HG02763 (cell line): ENCODE measurements around the gene OSGIN1.

Source experiments
- ATAC-seq: cut with Tn5 transposase; IDR thresholded peaks from one replicate; pipeline ENCODE4 v1.9.1; 2021; ENCODE audit warnings: mild to moderate bottlenecking, moderate library complexity; ENCODE audit not compliant: unreplicated experiment

Gene OSGIN1

DNA sequence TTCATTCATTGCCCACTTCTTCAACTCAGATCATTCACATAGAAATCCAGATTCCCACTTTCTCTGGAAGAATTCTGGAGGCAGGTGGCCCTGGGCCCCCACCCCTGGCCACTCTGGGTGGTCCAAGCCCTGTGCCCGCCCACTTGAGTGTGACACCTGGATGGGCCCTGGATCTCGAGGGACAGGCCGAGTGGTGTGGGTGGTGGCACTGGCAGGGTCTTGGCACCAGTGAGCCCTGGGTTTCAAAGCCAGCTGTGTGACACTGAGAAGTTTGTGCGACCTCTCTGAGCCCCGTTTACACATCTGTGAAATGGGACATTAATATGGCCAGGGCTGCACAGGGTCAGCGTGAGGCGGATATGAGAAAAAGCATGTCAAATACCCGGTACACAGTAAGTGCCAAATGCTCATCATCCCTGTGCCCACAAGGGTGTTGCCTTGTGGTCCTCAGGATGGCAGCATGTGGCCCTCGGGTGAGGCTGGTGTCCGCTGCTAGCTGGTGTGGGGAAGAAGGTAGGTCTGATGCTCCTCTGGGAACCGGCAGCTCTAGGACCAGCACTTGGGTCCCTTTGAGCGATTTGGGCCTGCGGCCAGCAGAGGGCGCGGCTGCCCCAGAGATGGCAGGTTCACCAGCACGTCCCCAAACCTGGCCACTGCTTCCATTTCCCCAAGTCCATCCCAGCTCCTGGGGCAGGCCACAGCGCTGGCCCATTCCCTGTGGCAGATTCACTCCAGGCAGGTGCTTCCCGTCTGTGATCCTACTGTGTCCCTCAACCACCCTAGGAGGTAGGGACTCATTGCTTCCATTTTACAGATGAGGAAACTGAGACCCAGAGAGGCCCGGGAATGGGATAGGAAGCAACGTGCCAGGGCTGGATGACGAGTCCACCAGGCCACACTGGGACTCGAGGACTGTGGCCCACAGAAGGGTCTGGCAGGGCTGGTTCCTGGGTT lies 3.6 kb downstream of the OSGIN1 start:
- ATAC-seq, result no peak

DNA sequence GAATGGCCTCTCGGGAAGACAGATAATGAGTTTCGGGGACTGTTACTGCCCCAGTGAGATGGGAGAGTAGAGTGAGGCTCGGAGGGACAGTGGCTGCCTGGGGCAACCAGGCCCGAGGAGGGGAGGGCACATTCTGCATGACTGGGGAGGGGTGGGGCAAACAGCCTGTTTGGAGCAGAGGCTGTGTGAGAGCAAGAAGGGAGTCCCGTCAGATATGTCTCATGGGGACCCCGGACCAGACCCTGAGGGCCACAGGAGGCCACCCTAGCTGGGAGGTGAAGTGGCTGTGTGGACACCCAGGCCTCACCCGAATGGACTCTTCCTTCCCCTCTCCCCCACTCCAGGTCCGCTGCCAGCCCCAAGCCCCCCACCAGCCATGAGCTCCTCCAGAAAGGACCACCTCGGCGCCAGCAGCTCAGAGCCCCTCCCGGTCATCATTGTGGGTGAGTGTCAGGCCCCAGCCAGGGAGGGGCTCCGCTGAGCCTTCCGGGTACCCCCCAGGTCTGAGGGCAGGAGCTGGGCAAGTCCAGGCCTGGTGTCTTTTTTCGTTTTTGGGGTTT lies 4.3 kb downstream of the OSGIN1 start:
- no peak for ATAC-seq

DNA sequence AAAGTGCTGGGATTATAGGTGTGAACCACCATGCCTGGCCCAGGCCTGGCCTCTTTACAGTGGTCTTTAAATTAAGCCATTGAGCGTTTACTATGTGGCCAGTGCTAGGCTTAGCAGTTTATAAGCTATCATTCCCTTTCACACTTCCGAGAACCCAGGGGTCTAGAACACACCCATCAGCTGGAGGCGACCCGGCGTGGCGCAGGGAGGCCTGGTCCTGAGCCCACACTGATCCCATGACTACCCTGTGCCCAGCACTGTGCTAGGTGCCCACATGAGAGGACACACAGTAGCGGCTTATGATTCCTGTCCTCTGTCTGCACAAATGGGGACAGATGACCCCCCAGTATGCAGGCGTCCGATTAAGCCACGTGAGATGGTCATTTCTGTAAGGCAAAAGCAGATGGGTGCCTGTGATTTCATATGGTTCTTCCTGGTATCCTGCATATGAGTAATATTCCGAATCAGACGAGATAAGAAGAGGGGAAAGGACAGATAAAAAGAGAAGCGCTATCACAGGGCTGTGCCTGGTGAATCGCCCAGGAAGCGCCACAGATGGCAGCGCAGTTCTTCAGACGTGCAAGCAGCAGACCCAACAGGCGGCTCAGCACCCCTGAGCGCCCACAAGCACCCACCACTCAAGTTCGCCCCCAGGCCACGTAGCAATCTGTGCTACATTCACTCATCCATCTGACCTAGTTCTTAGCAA lies 5.3 kb downstream of the OSGIN1 start:
- no peak for ATAC-seq

- no peak for ATAC-seq
Observed at GRCh38 chr16:83958846-83959565, 6.0 kb downstream of the OSGIN1 start.

GRCh38 chr16:83959656-83960434 lies 6.8 kb downstream of the OSGIN1 start:
- no peak for ATAC-seq

DNA sequence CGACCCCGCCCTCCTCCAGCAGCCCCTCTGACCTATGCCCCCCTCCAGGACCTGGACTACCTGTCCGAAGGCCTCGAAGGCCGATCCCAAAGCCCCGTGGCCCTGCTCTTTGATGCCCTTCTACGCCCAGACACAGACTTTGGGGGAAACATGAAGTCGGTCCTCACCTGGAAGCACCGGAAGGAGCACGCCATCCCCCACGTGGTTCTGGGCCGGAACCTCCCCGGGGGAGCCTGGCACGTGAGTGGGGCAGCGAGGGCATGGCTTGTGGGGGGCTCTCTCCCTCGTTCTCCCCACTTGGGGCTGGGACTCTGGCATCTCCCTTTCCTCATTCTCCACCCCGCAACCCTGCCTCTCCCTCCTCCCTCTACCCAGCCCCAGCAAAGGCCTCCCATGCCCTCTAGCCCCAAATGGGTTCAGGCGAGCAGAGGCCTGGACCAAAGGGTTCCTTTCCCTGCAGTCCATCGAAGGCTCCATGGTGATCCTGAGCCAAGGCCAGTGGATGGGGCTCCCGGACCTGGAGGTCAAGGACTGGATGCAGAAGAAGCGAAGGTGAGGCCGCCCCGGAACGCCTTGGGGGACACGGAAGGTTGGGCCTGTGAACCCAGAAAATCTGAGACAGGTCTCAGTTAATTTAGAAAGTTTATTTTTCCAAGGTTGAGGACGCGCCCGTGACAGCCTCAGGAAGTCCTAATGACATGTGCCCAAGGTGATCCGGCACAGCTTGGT lies 7.6 kb downstream of the OSGIN1 start:
- no peak for ATAC-seq

DNA sequence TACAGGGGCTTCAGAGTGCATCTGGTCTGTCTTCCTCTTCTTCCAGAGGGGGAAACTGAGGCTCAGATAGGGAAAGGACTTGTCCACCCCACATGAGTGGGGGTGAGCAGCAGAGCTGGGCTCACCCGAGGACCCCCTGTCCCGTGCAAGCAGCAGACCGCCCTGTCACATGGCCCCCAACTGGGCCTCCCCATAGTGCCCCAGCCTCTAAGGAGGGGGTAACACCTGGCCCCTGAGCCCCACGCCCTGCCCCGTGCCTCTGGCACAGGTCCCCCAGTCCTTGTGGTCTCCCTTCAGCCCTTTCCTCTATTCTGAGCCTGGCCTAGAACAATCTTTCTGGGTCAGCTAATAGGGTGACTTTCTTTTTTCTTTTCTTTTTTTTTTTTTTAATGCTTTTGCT lies 8.6 kb downstream of the OSGIN1 start:
- ATAC-seq, result no peak

GRCh38 chr16:83963277-83964119 lies 10.5 kb downstream of the OSGIN1 start:
- no peak for ATAC-seq

DNA sequence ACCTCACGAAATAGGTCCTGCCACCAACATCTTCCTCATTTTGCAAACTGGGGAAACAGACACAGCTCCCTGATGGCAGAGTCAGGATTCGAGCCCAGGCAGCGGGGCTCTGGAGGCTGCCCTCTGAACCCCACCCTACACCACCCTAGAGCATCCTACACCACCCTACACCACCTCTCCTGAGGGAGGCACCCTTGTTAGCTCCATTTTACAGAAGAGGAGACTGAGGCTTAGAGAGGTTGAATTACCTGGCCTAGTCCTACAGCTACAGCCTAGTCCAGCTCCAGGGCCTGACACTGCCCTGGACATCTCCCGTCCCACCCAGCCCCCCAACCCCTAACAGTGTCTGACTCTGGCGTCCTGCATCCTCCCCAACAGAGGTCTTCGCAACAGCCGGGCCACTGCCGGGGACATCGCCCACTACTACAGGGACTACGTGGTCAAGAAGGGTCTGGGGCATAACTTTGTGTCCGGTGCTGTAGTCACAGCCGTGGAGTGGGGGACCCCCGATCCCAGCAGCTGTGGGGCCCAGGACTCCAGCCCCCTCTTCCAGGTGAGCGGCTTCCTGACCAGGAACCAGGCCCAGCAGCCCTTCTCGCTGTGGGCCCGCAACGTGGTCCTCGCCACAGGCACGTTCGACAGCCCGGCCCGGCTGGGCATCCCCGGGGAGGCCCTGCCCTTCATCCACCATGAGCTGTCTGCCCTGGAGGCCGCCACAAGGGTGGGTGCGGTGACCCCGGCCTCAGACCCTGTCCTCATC lies 11.8 kb downstream of the OSGIN1 start:
- no peak for ATAC-seq

DNA sequence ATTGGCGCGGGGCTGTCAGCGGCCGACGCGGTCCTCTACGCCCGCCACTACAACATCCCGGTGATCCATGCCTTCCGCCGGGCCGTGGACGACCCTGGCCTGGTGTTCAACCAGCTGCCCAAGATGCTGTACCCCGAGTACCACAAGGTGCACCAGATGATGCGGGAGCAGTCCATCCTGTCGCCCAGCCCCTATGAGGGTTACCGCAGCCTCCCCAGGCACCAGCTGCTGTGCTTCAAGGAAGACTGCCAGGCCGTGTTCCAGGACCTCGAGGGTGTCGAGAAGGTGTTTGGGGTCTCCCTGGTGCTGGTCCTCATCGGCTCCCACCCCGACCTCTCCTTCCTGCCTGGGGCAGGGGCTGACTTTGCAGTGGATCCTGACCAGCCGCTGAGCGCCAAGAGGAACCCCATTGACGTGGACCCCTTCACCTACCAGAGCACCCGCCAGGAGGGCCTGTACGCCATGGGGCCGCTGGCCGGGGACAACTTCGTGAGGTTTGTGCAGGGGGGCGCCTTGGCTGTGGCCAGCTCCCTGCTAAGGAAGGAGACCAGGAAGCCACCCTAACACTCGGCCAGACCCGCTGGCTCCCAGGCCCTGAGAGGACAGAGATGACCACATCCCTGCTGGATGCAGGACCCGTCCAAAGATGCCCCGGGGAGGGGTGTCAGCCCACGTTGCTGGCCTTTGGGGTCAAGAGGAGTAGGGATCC lies 12.6 kb downstream of the OSGIN1 start:
- no peak for ATAC-seq

DNA sequence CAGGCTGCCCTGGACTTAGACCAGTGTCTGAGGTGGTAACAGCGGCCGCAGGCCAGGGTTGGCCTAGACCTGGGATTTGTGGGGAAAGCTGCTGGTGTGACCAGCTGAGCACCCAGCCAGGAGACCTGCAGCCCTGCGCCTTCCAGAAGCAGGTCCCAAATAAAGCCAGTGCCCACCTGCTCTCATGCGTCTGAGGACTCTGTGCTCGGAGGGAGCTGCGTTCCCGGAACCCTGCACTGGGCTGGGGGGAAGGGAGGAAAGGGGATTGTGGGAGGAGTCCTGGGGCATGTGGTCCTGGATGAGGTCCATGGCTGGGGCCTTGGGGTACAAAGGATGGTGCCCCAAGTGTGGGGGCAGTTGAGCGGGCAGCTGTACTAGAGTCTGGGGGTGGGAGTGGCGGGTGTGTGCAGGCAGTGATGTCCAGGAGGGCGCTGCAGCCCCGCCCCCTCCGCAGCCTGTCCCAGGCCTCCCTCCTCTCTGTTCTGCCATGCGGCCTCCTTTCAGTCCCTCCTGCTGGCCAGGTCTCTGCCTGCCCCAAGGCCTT lies 13.2 kb downstream of the OSGIN1 start:
- ATAC-seq, result no peak

GRCh38 chr16:83967091-83967490 lies 14.1 kb downstream of the OSGIN1 start:
- no peak for ATAC-seq

GRCh38 chr16:83967838-83968305 lies 14.8 kb downstream of the OSGIN1 start, which contains the start of gene NECAB2:
TSS of gene NECAB2 (plus strand) at chr16:83968244. CDS start at chr16:83968649, 405 bp downstream.
- no peak for ATAC-seq

DNA sequence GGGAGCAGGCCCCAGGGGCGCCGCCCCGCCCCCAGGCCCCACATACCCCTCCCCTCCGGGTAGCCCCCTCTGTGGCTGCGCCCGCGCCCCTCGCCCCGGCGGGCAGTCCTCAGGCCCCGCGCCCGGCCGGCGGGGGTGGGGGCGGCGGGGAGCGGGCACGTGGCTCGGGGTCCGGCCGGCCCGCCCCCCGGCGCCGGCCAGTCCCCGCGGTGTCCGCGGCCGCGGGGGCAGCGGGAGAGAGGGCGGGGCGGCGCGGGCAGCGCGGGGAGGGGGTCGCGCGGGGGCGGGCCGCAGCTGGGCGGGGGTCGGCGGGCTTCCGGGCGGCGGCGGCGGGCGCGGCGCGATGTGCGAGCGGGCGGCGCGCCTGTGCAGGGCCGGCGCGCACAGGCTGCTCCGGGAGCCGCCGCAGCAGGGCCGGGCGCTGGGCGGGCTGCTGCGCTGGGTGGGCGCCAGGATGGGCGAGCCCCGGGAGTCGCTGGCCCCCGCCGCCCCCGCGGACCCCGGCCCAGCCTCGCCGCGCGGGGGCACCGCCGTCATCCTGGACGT lies 15.3 kb downstream of the OSGIN1 start:
- no peak for ATAC-seq

DNA sequence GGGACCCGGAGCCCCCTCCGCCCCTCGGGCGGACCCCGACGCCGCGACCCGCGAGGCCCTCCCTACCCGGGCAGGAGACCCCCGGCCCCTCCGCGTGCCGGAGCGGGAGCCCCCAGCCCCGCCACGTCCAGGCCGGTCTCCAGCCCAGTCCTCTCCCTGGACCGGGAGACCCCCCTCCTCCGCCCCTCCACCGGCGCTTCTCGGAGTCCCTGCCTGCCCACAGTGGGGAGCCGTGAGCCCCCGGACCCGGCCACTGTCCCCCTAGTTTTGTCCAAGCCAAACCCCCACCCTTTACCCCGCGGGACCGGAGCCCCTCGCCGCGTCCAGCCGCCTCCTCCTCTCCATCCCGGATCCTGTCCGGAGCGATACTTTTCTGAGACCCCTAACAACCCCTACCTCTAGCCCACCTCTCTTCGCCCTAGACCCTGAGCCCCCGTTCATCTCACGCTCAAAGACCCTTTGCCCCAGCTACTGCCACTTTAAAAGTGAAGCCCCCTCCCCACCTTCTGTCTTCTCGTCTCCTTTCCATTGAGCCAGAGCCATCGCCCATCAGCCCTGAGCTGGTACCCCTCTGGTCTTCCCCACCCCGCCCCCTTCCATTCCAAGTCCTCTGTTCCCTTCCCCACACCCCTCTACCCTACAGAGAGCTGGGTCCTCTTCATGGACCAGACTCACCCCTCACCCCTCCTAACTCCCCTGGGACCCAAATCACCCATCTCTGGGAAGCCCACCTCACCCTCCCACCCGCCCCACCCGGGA lies 16.0 kb downstream of the OSGIN1 start:
- no peak for ATAC-seq
